Kidney (tissue), 14 donors: ENCODE measurements around the gene DCAF5. TPM values are rescaled to one million over a fixed set of nuclear protein-coding genes. Genes with fewer than 3 reads are reported as not detected.
A peak's percentile ranks its signal among the peaks of the same experiment; 100 is the strongest.

Source experiments
- DNase-seq, 5 donors: peaks; one replicate each; pipeline ENCODE4 v3.0.0-alpha.2; 2013 to 2020
- FAIRE-seq: peaks from 2 replicates; lab custom pipeline; 2012; peaks lifted over from hg19 to GRCh38; lab: Jason Lieb, UNC
- H3K27ac ChIP-seq, 2 donors: one replicate each; pipeline ENCODE4 v1.7.0; 2013; ENCODE audit warnings: low read depth in 2 of 2, low read length in 2 of 2, inconsistent platforms in 1 of 2
- H3K27me3 ChIP-seq: one replicate; pipeline ENCODE4 v1.7.1; 2013; ENCODE audit warnings: low read length, inconsistent platforms; ENCODE audit not compliant: control insufficient read depth, insufficient read depth
- H3K36me3 ChIP-seq, 3 donors: one replicate each; pipeline versions ENCODE4 v1.7.0 to v1.7.1; 2013; ENCODE audit warnings: low read length in 3 of 3, control low read depth in 1 of 3, inconsistent platforms in 1 of 3; ENCODE audit not compliant: insufficient read depth in 3 of 3, control insufficient read depth in 2 of 3
- H3K4me1 ChIP-seq, 3 donors: one replicate each; pipeline versions ENCODE4 v1.7.0 to v1.7.1; 2013; ENCODE audit warnings: low read length in 3 of 3, inconsistent platforms in 1 of 3, low read depth in 1 of 3; ENCODE audit not compliant: control insufficient read depth in 2 of 3, insufficient read depth in 2 of 3
- H3K4me3 ChIP-seq, 3 donors: one replicate each; pipeline versions ENCODE4 v1.7.0 to v1.8.1; 2013; ENCODE audit warnings: low read length in 3 of 3, control low read depth in 1 of 3, inconsistent platforms in 1 of 3
- H3K9ac ChIP-seq, 3 donors: one replicate each; pipeline versions ENCODE4 v1.7.0 to v1.7.1; 2013; ENCODE audit warnings: low read length in 3 of 3, control low read depth in 1 of 3, inconsistent platforms in 1 of 3
- H3K9me3 ChIP-seq, 3 donors: one replicate each; pipeline versions ENCODE4 v1.7.0 to v1.7.1; 2013; ENCODE audit warnings: low read length in 3 of 3, control low read depth in 1 of 3, inconsistent platforms in 1 of 3; ENCODE audit not compliant: control insufficient read depth in 2 of 3, insufficient read depth in 1 of 3
- intact Hi-C: fragments of 100-400 bp; cut with DNase I; formaldehyde crosslinking; loops from one replicate; pipeline ENCODE4 v1.11.1; 2022
- polyA plus RNA-seq: library from polyadenylated mRNA; stranded (reverse); fragments of 350-450 nt; fragmentation: Illumina TruSeq; extraction: RNeasy Lipid Tissue Mini Kit (QIAGEN cat#74804); gene quantifications from one replicate; pipeline ENCODE4 v1.2.3, GENCODE V29; 2014; ENCODE audit warnings: low read depth, low replicate concordance; ENCODE audit not compliant: insufficient read depth
- total RNA-seq: library from RNA; stranded (reverse); fragmentation: NEBNext Ultra II Directional; extraction: Animal tissue kit (Norgen Biotek cat#: 25700); gene quantifications from one replicate; pipeline ENCODE4 v1.2.1, GENCODE V29; 2021
- TF ChIP-seq, protein P1 (sequence below): IDR thresholded peaks from 3 replicates; pipeline ENCODE4 v1.5.1; 2012; ENCODE audit warnings: mild to moderate bottlenecking, moderate library complexity, borderline replicate concordance; ENCODE audit not compliant: insufficient read depth; ENCODE audit errors: extremely low read depth
- donor health status: control.
- donor health status: control.
- donor health status: control.
- donor health status: control.
- donor health status: control.
- donor health status: DM: yes; HTN: yes; CAD: no.
- donor health status: Normal renal cell carcinoma (clear cell type).

The DCAF5 gene
- total and polyA plus RNA-seq, 2 donors from 2014 or later: 17.3 to 51.0 TPM

DNA sequence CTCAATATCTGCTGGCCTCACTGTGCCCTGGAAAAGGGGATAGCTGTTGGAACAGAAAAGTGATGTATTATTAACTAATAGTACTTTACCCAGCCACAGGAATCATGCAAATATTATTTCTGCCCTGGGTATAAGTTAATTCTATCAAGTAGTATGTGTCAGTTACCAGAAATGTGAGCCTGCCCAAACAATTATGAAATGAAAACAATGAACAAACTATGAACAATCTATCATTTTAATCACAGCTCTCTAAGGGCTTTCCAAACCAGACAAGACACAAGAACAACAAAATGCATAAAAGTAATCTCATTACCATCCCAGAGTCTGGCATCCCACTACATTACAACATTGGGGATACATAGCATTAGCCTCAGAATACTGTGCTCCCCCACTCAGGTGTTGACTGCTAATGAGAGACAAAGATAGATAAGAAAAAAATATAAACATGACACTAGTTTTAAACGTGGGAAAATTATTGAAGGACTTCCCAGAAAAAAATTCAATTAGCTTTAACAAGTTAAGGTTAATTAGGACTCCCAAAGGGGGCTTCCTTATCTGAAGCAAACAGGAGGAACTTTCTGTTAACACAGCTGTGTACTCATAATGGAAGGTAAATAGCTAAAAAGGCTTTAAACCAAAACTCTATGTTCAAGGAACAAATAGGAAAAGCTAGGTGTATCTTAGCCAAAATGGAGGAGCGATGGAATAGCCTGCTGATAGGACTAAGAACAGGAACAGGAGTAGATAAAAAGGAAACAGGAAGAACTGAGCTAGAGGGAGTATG, 3.3 kb downstream of the DCAF5 start:
- Histone ChIP-seq H3K4me3 (no peak overlapping the region), H3K9ac (no peak overlapping the region), H3K4me1 (peaks cover 0 to 17% (median 9%) of the 10 kb centered on the region in 3 donors), H3K27me3 (no peaks in the 10 kb centered on the region), H3K36me3 (peaks cover 2 to 8% (median 6%) of the 10 kb centered on the region in 3 donors), H3K9me3 (no peaks in the 10 kb centered on the region), H3K27ac (no peak overlapping the region)
- intact Hi-C loops: no loop called here
- DNase-seq (no peak), FAIRE-seq (no peak)
- TF ChIP-seq, protein P1, sequence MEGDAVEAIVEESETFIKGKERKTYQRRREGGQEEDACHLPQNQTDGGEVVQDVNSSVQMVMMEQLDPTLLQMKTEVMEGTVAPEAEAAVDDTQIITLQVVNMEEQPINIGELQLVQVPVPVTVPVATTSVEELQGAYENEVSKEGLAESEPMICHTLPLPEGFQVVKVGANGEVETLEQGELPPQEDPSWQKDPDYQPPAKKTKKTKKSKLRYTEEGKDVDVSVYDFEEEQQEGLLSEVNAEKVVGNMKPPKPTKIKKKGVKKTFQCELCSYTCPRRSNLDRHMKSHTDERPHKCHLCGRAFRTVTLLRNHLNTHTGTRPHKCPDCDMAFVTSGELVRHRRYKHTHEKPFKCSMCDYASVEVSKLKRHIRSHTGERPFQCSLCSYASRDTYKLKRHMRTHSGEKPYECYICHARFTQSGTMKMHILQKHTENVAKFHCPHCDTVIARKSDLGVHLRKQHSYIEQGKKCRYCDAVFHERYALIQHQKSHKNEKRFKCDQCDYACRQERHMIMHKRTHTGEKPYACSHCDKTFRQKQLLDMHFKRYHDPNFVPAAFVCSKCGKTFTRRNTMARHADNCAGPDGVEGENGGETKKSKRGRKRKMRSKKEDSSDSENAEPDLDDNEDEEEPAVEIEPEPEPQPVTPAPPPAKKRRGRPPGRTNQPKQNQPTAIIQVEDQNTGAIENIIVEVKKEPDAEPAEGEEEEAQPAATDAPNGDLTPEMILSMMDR: no peak

DNA sequence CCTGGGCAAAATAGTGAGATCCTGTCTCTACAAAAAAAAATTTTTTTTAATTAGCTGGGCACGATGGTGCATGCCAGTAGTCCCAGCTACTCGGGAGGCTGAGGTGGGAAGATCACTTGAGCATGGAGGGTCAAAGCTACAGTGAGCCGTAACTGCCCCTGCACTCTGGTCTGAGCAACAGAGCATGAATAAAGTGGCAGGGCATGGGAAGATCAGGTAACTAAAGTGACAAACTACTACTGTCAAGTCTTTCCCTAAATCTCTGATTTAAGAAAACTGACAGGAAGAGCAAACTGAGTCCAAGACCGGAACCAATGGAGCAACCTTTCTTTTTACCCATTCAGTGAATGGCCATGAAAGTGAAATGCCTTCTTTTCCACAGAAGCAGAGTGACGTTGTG, 10.8 kb downstream of the DCAF5 start:
- TF ChIP-seq, protein P1: no peak
- H3K27me3 ChIP-seq: no peaks in the 10 kb centered on the region
- peak overlapping the region in 1 of 2 donors; percentile 16 for H3K27ac ChIP-seq
- H3K9me3 ChIP-seq: no peaks in the 10 kb centered on the region
- DNase-seq (peak in 3 of 5 donors; percentile 35 to 76 (median 70)), FAIRE-seq (no peak)
- H3K4me3 ChIP-seq: peak overlapping the region in 1 of 3 donors; percentile 23
- H3K4me1 ChIP-seq: peaks cover 0 to 19% (median 14%) of the 10 kb centered on the region in 3 donors
- H3K9ac ChIP-seq: no peak overlapping the region
- intact Hi-C loops: no loop called here
- peaks cover 0 to 2% (median 0%) of the 10 kb centered on the region in 3 donors for H3K36me3 ChIP-seq

DNA sequence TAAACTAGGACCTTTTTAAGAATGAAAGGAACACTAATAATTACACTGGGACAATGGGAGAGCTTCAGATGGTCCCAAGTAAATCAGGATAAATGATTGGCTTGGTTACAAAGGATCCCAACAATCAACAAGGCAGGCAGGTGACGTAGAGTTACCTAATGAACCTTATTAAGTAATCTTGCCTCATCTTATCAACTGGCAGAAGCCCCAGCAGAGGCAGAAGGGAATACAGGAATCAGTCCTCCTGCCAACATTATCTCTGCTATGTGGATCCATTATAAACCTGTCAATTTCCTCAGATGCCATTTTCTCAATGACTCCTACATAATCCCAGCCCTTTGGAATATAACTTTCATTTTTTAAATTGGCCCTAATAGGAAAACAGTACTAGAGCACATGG, 11.4 kb downstream of the DCAF5 start:
- no peak overlapping the region for H3K9ac ChIP-seq
- intact Hi-C loops: no loop called here
- H3K27me3 ChIP-seq: no peaks in the 10 kb centered on the region
- TF ChIP-seq, protein P1: no peak
- peaks cover 0 to 19% (median 14%) of the 10 kb centered on the region in 3 donors for H3K4me1 ChIP-seq
- FAIRE-seq (no peak), DNase-seq (no peak)
- peaks cover 0 to 2% (median 0%) of the 10 kb centered on the region in 3 donors for H3K36me3 ChIP-seq
- no peaks in the 10 kb centered on the region for H3K9me3 ChIP-seq
- no peak overlapping the region for H3K4me3 ChIP-seq
- H3K27ac ChIP-seq: no peak overlapping the region
